HepG2 (cell line): ENCODE results near the gene TCAP. TPM values are rescaled to one million over a fixed set of nuclear protein-coding genes. Genes with fewer than 3 reads are reported as not detected.
A peak's percentile ranks its signal among the peaks of the same experiment; 100 is the strongest.

Source experiments
- AHR ChIP-seq: IDR thresholded peaks from 2 replicates; pipeline ENCODE4 v1.6.1; 2018; ENCODE audit warnings: missing genetic modification reagents, missing compliant biosample characterization
- ATRX ChIP-seq: sonication (generic); formaldehyde crosslinking; IDR thresholded peaks from 2 replicates; pipeline ENCODE4 v1.4.0; 2020; ENCODE audit warnings: missing genetic modification reagents, borderline replicate concordance
- BRD4 ChIP-seq: sonication (generic); formaldehyde crosslinking; IDR thresholded peaks from 2 replicates; pipeline ENCODE4 v1.4.0; 2020; ENCODE audit warnings: missing genetic modification reagents
- CTCF ChIP-seq: sonication (generic); formaldehyde crosslinking; IDR thresholded peaks from 2 replicates; pipeline ENCODE4 v1.5.0; 2020; ENCODE audit warnings: mild to moderate bottlenecking, missing genetic modification reagents, moderate library complexity
- GATAD2A ChIP-seq: IDR thresholded peaks from 2 replicates; pipeline ENCODE4 v1.6.1; 2016
- HDAC1 ChIP-seq: sonication (generic); formaldehyde crosslinking; IDR thresholded peaks from 2 replicates; pipeline ENCODE4 v1.5.1; 2020; ENCODE audit warnings: mild to moderate bottlenecking, missing genetic modification reagents
- HNRNPK ChIP-seq: fragments of 200-400 bp; formaldehyde crosslinking; IDR thresholded peaks from 2 replicates; pipeline ENCODE4 v1.6.1; 2018; ENCODE audit warnings: low read length, low read depth, moderate library complexity, mild to moderate bottlenecking; ENCODE audit not compliant: poor library complexity, severe bottlenecking
- MXD4 ChIP-seq: IDR thresholded peaks from 2 replicates; pipeline ENCODE4 v1.6.1; 2016; ENCODE audit warnings: mild to moderate bottlenecking, missing biosample characterization, missing genetic modification reagents
- NFAT5 ChIP-seq: sonication (generic); formaldehyde crosslinking; IDR thresholded peaks from 2 replicates; pipeline ENCODE4 v1.4.0; 2020; ENCODE audit warnings: missing genetic modification reagents
- NFYB ChIP-seq: sonication (generic); formaldehyde crosslinking; IDR thresholded peaks from 2 replicates; pipeline ENCODE4 v1.4.0; 2020; ENCODE audit warnings: missing genetic modification reagents
- RFX1 ChIP-seq: fragments of 450-650 bp; IDR thresholded peaks from 2 replicates; pipeline ENCODE4 v1.6.1; 2017
- SAP130 ChIP-seq: IDR thresholded peaks from 2 replicates; pipeline ENCODE4 v1.6.1; 2016; ENCODE audit warnings: low read depth
- SIX4 ChIP-seq: sonication (generic); formaldehyde crosslinking; IDR thresholded peaks from 2 replicates; pipeline ENCODE4 v1.4.0; 2020; ENCODE audit warnings: missing genetic modification reagents
- SMAD1 ChIP-seq: sonication (generic); formaldehyde crosslinking; IDR thresholded peaks from 2 replicates; pipeline ENCODE4 v1.4.0; 2020; ENCODE audit warnings: missing genetic modification reagents, low read depth, mild to moderate bottlenecking, borderline replicate concordance
- SOX6 ChIP-seq, 2 experiments: fragments of 450-650 bp in 1 of 2; sonication (generic) in 1 of 2; formaldehyde crosslinking in 1 of 2; IDR thresholded peaks; 2 replicates each; pipeline versions ENCODE4 v1.4.0 to v1.6.1; 2017 to 2020; ENCODE audit warnings: antibody characterized with exemption in 1 of 2, mild to moderate bottlenecking in 1 of 2, missing genetic modification reagents in 1 of 2
- THYN1 ChIP-seq: sonication (generic); formaldehyde crosslinking; IDR thresholded peaks from 2 replicates; pipeline ENCODE4 v1.8.1; 2023; ENCODE audit warnings: low read depth, mild to moderate bottlenecking, moderate library complexity, missing genetic modification reagents, borderline replicate concordance
- ZFP90 ChIP-seq: sonication (generic); formaldehyde crosslinking; IDR thresholded peaks from 2 replicates; pipeline ENCODE4 v1.8.0; 2022; ENCODE audit warnings: missing genetic modification reagents, mild to moderate bottlenecking, inconsistent platforms, borderline replicate concordance
- ZNF180 ChIP-seq: sonication (generic); formaldehyde crosslinking; IDR thresholded peaks from 2 replicates; pipeline ENCODE4 v1.4.0; 2020; ENCODE audit warnings: low read depth, missing genetic modification reagents, borderline replicate concordance
- ZNF264 ChIP-seq: sonication (generic); formaldehyde crosslinking; IDR thresholded peaks from 2 replicates; pipeline ENCODE4 v1.4.0; 2020; ENCODE audit warnings: missing genetic modification reagents
- ZNF616 ChIP-seq: sonication (generic); formaldehyde crosslinking; IDR thresholded peaks from 2 replicates; pipeline ENCODE4 v1.5.0; 2020; ENCODE audit warnings: low read depth, mild to moderate bottlenecking, missing genetic modification reagents
- polyA plus RNA-seq, 8 experiments: library from polyadenylated mRNA; depleted of rRNA in 3 of 8; stranded (reverse) in 7 of 8; unstranded in 1 of 8; fragments of >200 nt; fragmentation: Illumina TruSeq in 4 of 8; extraction: Trizol in 4 of 8; gene quantifications; 2 replicates each; pipeline versions ENCODE4 v1.2.1 to v1.2.3, GENCODE V29; 2011 to 2016; ENCODE audit warnings: low read depth in 4 of 8, missing spikeins in 1 of 8, mixed read lengths in 1 of 8; ENCODE audit not compliant: insufficient read depth in 1 of 8
- total RNA-seq, 5 experiments: library from RNA; depleted of rRNA; stranded (reverse); fragments of >200 nt; fragmentation: Illumina TruSeq; extraction: Trizol; gene quantifications; 2 replicates each; pipeline ENCODE4 v1.2.3, GENCODE V29; 2016; ENCODE audit warnings: low read depth in 1 of 5
- TF ChIP-seq, protein P1 (sequence below): IDR thresholded peaks from 2 replicates; pipeline ENCODE4 v1.6.1; 2012; ENCODE audit warnings: low read depth, low read length, improper control_type of control experiment

Gene TCAP
- total and polyA plus RNA-seq, 2 of the 13 experiments (the other 11 are each of a cell fraction or from before 2014, with no cell fraction given) = 0.24 to 0.65 TPM

- TF ChIP-seq CTCF (CRISPR knock-in tag) (no peak), NFYB (no peak), SMAD1 (CRISPR knock-in tag) (no peak), SAP130 (CRISPR knock-in tag) (no peak), ZFP90 (CRISPR knock-in tag) (no peak), SIX4 (CRISPR knock-in tag) (no peak), ZNF616 (CRISPR knock-in tag) (no peak), ATRX (no peak), AHR (no peak), BRD4 (CRISPR knock-in tag) (0 out of 2 replicates have a peak, but pooled peaks have one; percentile 33), NFAT5 (CRISPR knock-in tag) (no peak), ZNF180 (no peak), GATAD2A (CRISPR knock-in tag) (no peak), SOX6 (IDR thresholded peaks at IDR 0.05) (no peak), SOX6 (CRISPR knock-in tag; IDR thresholded peaks at IDR 0.05) (no peak), HNRNPK (no peak), THYN1 (CRISPR knock-in tag) (no peak), MXD4 (CRISPR knock-in tag) (no peak), ZNF264 (no peak), RFX1 (no peak), HDAC1 (CRISPR knock-in tag) (peak; percentile 10)
- TF ChIP-seq, protein P1, sequence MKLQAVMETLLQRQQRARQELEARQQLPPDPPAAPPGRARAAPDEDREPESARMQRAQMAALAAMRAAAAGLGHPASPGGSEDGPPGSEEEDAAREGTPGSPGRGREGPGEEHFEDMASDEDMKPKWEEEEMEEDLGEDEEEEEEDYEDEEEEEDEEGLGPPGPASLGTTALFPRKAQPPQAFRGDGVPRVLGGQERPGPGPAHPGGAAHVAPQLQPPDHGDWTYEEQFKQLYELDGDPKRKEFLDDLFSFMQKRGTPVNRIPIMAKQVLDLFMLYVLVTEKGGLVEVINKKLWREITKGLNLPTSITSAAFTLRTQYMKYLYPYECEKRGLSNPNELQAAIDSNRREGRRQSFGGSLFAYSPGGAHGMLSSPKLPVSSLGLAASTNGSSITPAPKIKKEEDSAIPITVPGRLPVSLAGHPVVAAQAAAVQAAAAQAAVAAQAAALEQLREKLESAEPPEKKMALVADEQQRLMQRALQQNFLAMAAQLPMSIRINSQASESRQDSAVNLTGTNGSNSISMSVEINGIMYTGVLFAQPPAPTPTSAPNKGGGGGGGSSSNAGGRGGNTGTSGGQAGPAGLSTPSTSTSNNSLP = no peak
Observed at GRCh38 chr17:39664581-39665561, at the start of gene TCAP (continued).
